NCI-H69 (cell line): ENCODE results near the gene CLEC1B.
"Not testable (repeated sequence)": the region's sequence is repeated elsewhere in the genome, so short reads cannot be mapped to it uniquely, and the experiment has no call there.

ENCODE experiments used
- DNase-seq: peaks from one replicate; lab custom pipeline; 2025; lab: John Stamatoyannopoulos, UW

The CLEC1B gene

DNA sequence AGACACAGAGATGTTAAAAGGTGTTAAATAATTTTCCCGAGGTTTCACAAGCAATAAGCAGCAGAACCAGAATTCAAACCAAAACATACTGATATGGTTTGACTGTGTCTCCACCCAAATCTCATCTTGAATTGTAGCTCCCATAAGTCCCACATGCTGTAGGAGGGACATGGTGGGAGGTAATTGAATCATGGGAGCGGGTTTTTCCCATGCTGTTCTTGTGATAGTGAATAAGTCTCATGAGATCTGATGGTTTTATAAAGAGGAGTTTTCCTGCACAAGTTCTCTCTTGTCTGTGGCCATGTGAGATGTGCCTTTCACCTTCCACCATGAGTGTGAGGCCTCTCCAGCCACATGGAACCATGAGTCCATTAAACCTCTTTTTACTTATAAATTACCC lies 24.2 kb downstream of the CLEC1B start:
- DNase-seq: not testable (repeated sequence)

DNA sequence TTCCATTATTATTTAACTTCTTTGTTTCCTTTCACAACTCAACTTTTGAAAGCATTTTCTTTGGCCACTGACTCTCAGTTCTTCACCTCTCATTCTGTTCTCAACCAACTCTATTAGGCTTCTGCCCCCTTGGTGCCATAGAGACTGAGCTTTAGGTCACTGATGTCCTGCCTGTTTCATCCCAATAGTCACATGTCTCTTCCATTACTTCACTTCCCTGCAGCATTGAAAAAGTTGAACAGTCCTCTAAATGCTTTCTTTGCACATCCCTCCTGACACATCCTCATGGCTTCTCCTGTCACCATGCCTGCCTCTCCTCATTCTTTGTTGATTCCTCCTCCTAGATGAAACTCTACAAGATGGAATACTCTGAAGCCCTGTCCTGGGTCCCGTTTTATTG lies 25.0 kb downstream of the CLEC1B start:
- no peak for DNase-seq

DNA sequence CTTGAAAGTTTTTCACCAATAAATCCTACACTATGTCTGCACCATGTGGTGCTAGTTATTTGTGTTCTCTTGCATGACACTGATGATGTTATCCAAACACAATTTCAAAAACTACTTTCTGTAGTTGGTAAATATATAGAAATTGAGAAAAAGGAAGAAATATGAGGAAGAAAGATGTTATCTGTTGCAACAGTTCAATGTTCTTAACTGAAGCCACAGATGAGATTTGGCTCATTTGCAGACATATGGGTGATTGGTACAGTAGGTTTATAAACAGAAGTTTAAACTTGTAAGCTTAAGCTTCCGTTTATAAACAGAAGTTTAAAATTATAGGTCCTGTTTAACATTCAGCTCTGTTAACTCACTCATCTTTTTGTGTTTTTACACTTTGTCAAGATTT lies 27.7 kb downstream of the CLEC1B start, which contains the start of gene CLEC12A:
Gene CLEC12A, plus strand, starts transcription at position 229 of the 400 bp plus-strand sequence. CDS start 188 bp downstream, outside the sequence.
- no peak for DNase-seq

DNA sequence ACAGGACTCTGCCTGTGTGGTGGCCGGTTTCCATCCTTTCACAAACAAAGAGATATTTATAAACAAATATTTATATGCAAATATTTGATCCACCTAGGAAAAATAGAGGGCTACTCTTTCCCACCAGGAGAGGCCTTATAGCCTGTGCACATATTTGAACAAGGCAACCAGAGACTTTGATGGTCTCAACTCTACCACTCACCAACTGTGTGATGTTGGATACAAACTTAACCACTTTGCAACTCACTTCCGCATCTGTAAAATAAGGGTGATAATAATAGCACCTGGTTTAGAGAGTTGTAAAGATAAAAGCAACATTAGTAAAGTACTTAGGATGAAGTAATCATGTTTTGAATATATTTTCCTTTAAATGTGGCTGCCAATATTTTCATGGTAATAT lies 29.2 kb downstream of the CLEC1B start:
- DNase-seq: no peak

DNA sequence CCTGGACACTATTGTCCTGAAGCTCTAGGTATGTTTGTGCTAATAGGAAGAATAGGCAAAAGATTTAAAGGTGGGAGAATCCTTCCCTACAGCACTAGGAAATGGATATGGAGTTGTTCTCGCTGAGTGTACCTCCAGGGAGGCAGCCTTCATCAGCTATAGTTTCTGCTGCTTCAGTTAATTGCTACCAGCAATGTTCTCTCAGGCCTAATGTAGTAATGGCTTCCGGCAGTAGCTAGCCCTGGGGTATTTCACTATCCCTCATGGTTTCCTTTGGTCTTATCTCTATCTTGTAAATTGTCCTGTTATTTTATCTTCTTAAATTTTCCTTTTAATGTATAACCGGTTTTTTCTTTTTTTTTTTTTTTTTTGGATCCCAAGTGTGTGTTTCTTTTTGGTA lies 37.0 kb downstream of the CLEC1B start:
- no peak for DNase-seq

DNA sequence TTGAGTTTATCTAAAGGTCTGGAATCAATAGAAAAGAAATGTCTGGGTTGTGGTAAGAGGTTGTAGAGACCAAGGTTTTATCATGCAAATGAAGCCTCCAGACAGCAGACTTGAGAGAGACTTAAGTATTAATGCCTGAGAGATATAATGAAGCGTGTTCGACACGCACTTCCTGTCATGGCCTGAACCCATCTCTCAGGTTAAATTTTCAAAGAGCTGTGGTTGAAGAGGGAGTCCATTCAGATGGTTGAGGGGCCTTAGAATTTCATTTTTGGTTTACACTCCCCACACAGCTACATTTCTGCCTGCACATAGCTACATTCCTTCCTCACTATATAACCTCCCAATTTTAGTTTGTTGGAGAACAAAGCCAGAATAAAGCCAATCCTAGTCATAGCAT lies 37.8 kb downstream of the CLEC1B start:
- no peak for DNase-seq

DNA sequence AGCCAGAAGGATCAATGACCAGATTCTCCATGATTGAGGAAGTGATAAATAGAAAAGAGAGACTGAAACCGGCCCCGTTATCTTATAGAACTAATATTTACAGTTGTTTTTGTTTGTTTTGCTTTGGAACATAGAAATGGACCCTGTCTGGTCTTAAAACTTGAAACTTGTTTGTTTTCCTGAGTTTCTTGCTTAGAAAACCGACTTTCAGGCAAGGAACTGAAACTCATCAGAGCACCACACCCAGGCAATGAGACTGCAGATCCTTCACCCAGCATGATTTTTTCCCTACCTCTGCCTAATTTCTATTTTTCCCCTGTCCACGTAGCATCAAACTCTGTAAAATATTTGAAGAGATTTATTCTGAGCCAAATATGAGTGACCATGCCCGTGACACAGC lies 38.3 kb downstream of the CLEC1B start:
- no peak for DNase-seq

DNA sequence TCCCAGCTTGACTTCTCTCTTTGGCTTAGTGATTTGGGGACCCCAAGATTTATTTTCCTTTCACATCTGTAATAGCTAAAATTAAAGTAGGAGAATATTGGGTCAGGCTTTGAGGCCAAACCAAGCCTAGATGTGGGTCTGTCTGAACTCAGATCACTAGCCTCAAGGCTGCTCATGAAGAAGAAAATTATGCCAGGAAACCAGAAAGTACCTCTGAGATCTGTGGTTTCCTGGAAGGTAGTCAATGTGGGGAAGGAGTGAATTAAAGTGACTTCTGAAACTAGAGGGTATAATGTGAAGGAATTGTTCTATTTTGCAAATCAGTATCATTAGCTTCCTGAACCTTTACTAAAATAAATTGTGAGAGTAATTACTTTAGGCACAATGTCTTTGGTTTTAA lies 41.1 kb downstream of the CLEC1B start:
- DNase-seq: no peak

DNA sequence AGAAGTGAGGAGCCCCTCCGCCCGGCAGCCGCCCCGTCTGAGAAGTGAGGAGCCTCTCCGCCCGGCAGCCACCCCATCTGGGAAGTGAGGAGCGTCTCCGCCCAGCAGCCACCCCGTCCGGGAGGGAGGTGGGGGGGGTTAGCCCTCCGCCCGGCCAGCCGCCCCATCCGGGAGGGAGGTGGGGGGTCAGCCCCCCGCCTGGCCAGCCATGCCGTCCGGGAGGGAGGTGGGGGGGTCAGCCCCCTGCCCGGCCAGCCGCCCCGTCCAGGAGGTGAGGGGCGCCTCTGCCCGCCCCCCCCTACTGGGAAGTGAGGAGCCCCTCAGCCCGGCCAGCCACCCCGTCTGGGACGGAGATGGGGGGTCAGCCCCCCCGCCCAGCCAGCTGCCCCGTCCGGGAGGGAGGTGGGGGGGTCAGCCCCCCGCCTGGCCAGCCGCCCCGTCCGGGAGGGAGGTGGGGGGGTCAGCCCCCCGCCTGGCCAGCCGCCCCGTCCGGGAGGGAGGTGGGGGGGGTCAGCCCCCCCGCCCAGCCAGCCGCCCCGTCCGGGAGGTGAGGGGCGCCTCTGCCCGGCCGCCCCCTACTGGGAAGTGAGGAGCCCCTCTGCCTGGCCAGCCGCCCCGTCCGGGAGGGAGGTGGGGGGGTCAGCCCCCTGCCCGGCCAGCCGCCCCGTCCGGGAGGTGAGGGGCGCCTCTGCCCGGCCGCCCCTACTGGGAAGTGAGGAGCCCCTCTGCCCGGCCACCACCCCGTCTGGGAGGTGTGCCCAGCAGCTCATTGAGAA lies 45.8 kb downstream of the CLEC1B start:
- not testable (repeated sequence) for DNase-seq

DNA sequence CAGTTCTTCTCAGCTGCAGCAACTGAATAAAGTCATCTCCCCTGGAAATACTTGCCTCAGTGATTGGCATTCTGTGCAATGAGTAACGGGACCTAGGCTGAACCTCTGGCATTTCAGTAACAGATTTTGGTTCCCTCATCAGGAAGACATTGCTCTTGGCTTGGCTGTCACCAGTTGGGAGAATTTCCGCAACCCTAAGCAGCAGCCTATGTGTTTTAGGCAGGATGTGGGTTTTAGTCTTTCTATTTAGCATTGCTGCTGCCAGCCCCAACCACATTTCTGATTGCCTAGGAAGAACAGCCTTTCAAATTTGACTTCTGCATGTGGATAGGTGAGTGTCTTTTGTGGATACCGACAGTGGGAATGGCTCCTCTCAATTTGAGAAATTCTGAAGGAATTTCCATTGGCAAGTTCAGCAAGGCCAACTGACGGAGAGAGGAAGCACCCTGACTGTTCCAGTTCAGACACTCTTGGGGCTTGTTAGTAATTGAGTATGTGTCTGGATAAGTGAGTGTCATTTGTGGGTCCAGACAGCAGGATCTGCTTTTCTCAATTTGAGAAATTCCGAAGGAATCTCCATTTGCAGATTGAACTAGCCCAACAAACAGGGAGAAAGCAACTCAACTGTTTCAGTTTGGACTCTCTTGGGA lies 47.8 kb downstream of the CLEC1B start:
- no peak for DNase-seq

DNA sequence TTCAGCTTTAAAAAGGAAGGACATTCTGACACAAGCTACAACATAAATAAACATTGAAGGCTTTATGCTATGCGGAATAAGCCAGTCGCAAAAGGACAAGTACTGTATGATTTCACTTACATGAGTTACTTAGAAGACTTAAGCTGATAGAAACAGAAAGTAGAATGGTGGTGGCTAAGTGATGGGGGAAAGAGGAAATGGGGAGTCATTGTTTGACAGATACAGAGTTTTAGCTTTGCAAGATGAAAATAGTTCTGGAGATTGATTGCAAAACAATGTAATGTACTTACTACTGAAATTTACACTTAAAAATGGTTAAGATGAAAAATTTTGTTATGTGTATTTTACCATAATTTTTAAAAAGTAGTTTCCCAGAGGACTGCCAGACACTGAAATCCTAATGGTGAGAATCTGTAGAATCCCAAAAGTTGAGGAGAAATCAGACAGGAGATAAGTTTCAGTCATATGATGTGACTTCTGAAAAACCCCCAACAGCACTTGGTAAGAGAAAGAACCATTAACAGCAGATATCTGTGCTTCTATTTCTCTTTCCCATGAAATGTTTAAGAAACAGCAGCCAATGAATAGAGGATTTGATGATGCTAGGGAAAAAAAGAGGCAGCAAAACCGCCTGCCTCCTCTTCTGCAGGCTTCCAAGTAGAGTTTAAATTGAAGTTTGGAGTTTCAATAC lies 50.2 kb downstream of the CLEC1B start:
- DNase-seq: no peak

DNA sequence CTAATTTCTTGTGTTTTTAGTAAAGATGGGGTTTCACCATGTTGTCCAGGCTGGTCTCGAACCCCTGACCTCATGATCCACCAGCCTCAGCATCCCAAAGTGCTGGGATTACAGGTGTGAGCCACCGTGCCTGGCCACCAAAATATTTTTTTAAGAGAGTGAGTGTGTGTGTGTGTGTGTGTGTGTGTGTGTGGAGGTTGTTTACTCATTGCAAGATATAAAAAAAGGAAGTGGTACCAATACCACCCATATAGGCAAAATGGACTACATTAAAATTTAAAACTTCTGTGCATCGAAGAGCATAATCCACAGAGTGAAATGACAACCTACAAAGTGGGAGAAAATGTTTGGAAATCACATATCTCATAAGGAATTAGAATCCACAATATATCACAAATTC lies 51.2 kb downstream of the CLEC1B start:
- DNase-seq: no peak

DNA sequence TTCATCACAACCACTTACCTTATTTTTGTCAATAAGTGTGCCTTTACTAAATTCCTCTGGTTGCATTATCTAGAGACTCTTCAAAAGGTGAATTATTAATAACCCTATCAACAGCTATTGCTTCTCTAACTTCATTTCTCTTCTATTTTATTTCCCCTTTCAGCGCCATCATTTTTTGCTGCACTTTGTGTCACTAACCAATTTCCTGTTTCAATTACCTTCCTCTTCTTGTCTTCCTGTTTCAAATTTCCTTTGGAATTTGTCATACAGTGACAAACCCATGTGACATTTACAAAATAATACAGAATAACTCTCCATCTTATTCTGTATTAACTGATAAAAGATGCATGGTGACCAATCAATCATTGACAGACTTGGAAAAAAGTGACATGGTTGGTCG lies 54.5 kb downstream of the CLEC1B start:
- no peak for DNase-seq

DNA sequence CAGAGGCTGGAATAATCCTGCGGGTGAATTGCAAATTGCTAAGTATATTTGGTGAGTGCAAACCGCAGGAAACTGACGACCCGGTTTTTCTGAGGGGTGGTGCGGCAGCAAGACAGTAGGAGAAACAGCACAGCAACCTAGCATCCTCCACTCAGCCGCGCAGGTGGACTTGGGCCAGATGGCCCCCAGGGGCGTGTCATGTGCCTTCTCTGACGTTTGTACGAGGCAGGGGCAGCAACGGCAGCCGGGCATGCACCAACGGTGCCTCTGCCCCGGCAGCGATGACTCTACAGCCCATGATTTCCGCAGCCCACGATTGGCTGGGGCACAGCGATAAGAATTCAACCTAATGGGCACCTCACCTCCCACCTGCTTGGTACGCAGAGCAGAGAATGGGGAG lies 55.7 kb downstream of the CLEC1B start:
- DNase-seq: peak; percentile 11
